H9 (cell line): ENCODE data around the gene FSD1. TPM values are rescaled to one million over a fixed set of nuclear protein-coding genes. Genes with fewer than 3 reads are reported as not detected.

Experiments
- DNase-seq: peaks from one replicate; pipeline ENCODE4 v3.0.0-alpha.2; 2017
- H2AFZ ChIP-seq: one replicate; pipeline ENCODE4 v1.6.1; 2013; ENCODE audit warnings: mild to moderate bottlenecking, low read length, control low read depth, moderate library complexity
- H2AK5ac ChIP-seq: 2 replicates; pipeline ENCODE4 v1.6.1; 2013; ENCODE audit warnings: low read length, control low read depth, mixed read lengths; ENCODE audit not compliant: insufficient read length
- H2BK120ac ChIP-seq: one replicate; pipeline ENCODE4 v1.6.1; 2013; ENCODE audit warnings: low read depth, mild to moderate bottlenecking, low read length, control low read depth, inconsistent platforms; ENCODE audit not compliant: poor library complexity, severe bottlenecking
- H2BK12ac ChIP-seq: 2 replicates; pipeline ENCODE4 v1.6.1; 2013; ENCODE audit warnings: low read length, control low read depth, mixed read lengths, low read depth; ENCODE audit not compliant: insufficient read length
- H2BK15ac ChIP-seq: 2 replicates; pipeline ENCODE4 v1.6.1; 2013; ENCODE audit warnings: low read depth, low read length, control low read depth
- H2BK20ac ChIP-seq: one replicate; pipeline ENCODE4 v1.6.1; 2013; ENCODE audit warnings: low read depth, mild to moderate bottlenecking, low read length, control low read depth, inconsistent platforms; ENCODE audit not compliant: poor library complexity, severe bottlenecking
- H2BK5ac ChIP-seq: 2 replicates; pipeline ENCODE4 v1.6.1; 2013; ENCODE audit warnings: low read length, control low read depth, mixed read lengths; ENCODE audit not compliant: insufficient read length
- H3K14ac ChIP-seq: 2 replicates; pipeline ENCODE4 v1.6.1; 2013; ENCODE audit warnings: low read length, control low read depth; ENCODE audit not compliant: insufficient read depth
- H3K18ac ChIP-seq: 2 replicates; pipeline ENCODE4 v1.6.1; 2013; ENCODE audit warnings: low read depth, mild to moderate bottlenecking, mixed read lengths, low read length, control low read depth; ENCODE audit not compliant: insufficient read length
- H3K23ac ChIP-seq: 2 replicates; pipeline ENCODE4 v1.6.1; 2013; ENCODE audit warnings: low read length, control low read depth, mixed read lengths, low read depth; ENCODE audit not compliant: insufficient read length
- H3K23me2 ChIP-seq: 2 replicates; pipeline ENCODE4 v1.6.1; 2013; ENCODE audit warnings: low read depth, mild to moderate bottlenecking, mixed read lengths, low read length, control low read depth; ENCODE audit not compliant: insufficient read length, poor library complexity, severe bottlenecking
- H3K27ac ChIP-seq: 2 replicates; pipeline ENCODE4 v1.5.1; 2013; ENCODE audit warnings: low read length, control low read depth, mixed read lengths, low read depth; ENCODE audit not compliant: insufficient read length
- H3K27me3 ChIP-seq: 2 replicates; pipeline ENCODE4 v1.6.1; 2013; ENCODE audit warnings: low read length, control low read depth, inconsistent platforms; ENCODE audit not compliant: insufficient read depth
- H3K4ac ChIP-seq: 2 replicates; pipeline ENCODE4 v1.6.1; 2013; ENCODE audit warnings: low read depth, mild to moderate bottlenecking, control low read depth, inconsistent platforms, low read length, moderate library complexity
- H3K4me1 ChIP-seq: 2 replicates; pipeline ENCODE4 v1.6.1; 2013; ENCODE audit warnings: low read length, control low read depth, inconsistent platforms; ENCODE audit not compliant: insufficient read depth
- H3K4me2 ChIP-seq: 2 replicates; pipeline ENCODE4 v1.6.1; 2013; ENCODE audit warnings: low read length, control low read depth, mixed read lengths; ENCODE audit not compliant: insufficient read length, insufficient read depth
- H3K56ac ChIP-seq: 2 replicates; pipeline ENCODE4 v1.6.1; 2013; ENCODE audit warnings: low read depth, mild to moderate bottlenecking, mixed read lengths, low read length, control low read depth; ENCODE audit not compliant: insufficient read length
- H3K79me1 ChIP-seq: 2 replicates; pipeline ENCODE4 v1.6.1; 2013; ENCODE audit warnings: low read depth, mild to moderate bottlenecking, moderate library complexity, low read length, control low read depth, inconsistent platforms; ENCODE audit not compliant: insufficient read depth, poor library complexity, severe bottlenecking
- H3K79me2 ChIP-seq: 2 replicates; pipeline ENCODE4 v1.6.1; 2013; ENCODE audit warnings: low read length, control low read depth, inconsistent platforms; ENCODE audit not compliant: insufficient read depth
- H3K9ac ChIP-seq: 2 replicates; pipeline ENCODE4 v1.6.1; 2013; ENCODE audit warnings: low read length, control low read depth, mixed read lengths; ENCODE audit not compliant: insufficient read length; ENCODE audit errors: extremely low read depth
- H3K9me3 ChIP-seq: one replicate; pipeline ENCODE4 v1.6.1; 2013; ENCODE audit warnings: low read depth, low read length, inconsistent platforms; ENCODE audit not compliant: control insufficient read depth
- H3T11ph ChIP-seq: one replicate; pipeline ENCODE4 v1.6.1; 2013; ENCODE audit warnings: mild to moderate bottlenecking, low read length, control low read depth, inconsistent platforms
- H4K20me1 ChIP-seq: one replicate; pipeline ENCODE4 v1.6.1; 2013; ENCODE audit not compliant: control insufficient read depth, insufficient read length, insufficient read depth
- H4K5ac ChIP-seq: 2 replicates; pipeline ENCODE4 v1.6.1; 2013; ENCODE audit warnings: low read depth, mild to moderate bottlenecking, mixed read lengths, low read length, control low read depth; ENCODE audit not compliant: insufficient read length
- H4K8ac ChIP-seq: replicated peaks from 2 replicates; pipeline ENCODE4 v1.6.1; 2013; ENCODE audit warnings: low read length, control low read depth, mixed read lengths, low read depth; ENCODE audit not compliant: insufficient read length
- H4K91ac ChIP-seq: 2 replicates; pipeline ENCODE4 v1.6.1; 2013; ENCODE audit warnings: low read depth, mild to moderate bottlenecking, moderate library complexity, mixed read lengths, low read length, control low read depth; ENCODE audit not compliant: insufficient read length
- H3K27ac Mint-ChIP-seq, 3 experiments: 2 replicates in 2 of 3; 3 replicates in 1 of 3; pipeline ENCODE4 v1.8.0; 2020 to 2021; ENCODE audit warnings: mixed read lengths in 3 of 3, mild to moderate bottlenecking in 1 of 3, moderate library complexity in 1 of 3
- H3K27me3 Mint-ChIP-seq: 2 replicates; pipeline ENCODE4 v1.8.0; 2021; ENCODE audit warnings: low read depth, mild to moderate bottlenecking, moderate library complexity, mixed read lengths
- H3K36me3 Mint-ChIP-seq, 3 experiments: 2 replicates in 2 of 3; 3 replicates in 1 of 3; pipeline ENCODE4 v1.8.0; 2020 to 2021; ENCODE audit warnings: low read depth in 3 of 3, mixed read lengths in 3 of 3; ENCODE audit not compliant: insufficient read depth in 1 of 3
- H3K4me1 Mint-ChIP-seq, 2 experiments: 2 replicates each; pipeline ENCODE4 v1.8.0; 2020; ENCODE audit warnings: mixed read lengths in 2 of 2
- H3K4me3 Mint-ChIP-seq, 2 experiments: 2 replicates in 1 of 2; 3 replicates in 1 of 2; pipeline ENCODE4 v1.8.0; 2020 to 2021; ENCODE audit warnings: mild to moderate bottlenecking in 2 of 2, mixed read lengths in 2 of 2, moderate library complexity in 1 of 2
- H3K9me3 Mint-ChIP-seq, 2 experiments: 2 replicates in 1 of 2; 3 replicates in 1 of 2; pipeline ENCODE4 v1.8.0; 2020; ENCODE audit warnings: mild to moderate bottlenecking in 2 of 2, mixed read lengths in 2 of 2, moderate library complexity in 1 of 2
- CTCF ChIP-seq: fragments of 200-600 bp; sonication (generic); conservative IDR thresholded peaks from 3 replicates; pipeline ENCODE4 v1.8.0; 2021; ENCODE audit warnings: antibody characterized with exemption, mild to moderate bottlenecking
- WGBS: extraction: QIAGEN DNeasy Blood & Tissue Kit; methylation state at CpG from one replicate; pipeline ENCODE4 v1.1.7; 2013; ENCODE audit warnings: missing lambda C conversion rate, low lambda C conversion rate, mixed read lengths; ENCODE audit not compliant: insufficient read length; ENCODE audit errors: extremely low coverage; 5-methylcytosine and 5-hydroxymethylcytosine counted together
- total RNA-seq: library from RNA; stranded (reverse); gene quantifications from 2 replicates; pipeline ENCODE4 v1.2.1, GENCODE V29; 2021

Gene FSD1
- total RNA-seq, 1 experiment from 2014 or later = 53.6 TPM

GRCh38 chr19:4310247-4311121 lies 6.1 kb downstream of the FSD1 start:
- Histone ChIP-seq H4K91ac (no peak overlapping the region), H3K23ac (no peak overlapping the region), H3K4me1 (no peaks in the 10 kb centered on the region), H3K18ac (no peak overlapping the region), H3K14ac (no peak overlapping the region), H2BK5ac (no peak overlapping the region), H3K9ac (no peak overlapping the region), H3K4ac (no peak overlapping the region), H2AK5ac (no peak overlapping the region), H2BK120ac (no peak overlapping the region), H3K27ac (no peak overlapping the region), H2BK20ac (no peak overlapping the region), H3K4me2 (no peak overlapping the region), H2BK15ac (no peak overlapping the region), H2AFZ (no peak overlapping the region), H3K56ac (no peak overlapping the region), H3K23me2 (peaks cover 4% of the 10 kb centered on the region), H3K27me3 (no peaks in the 10 kb centered on the region), H3K9me3 (no peaks in the 10 kb centered on the region), H4K20me1 (no peaks in the 10 kb centered on the region), H3K79me1 (no peaks in the 10 kb centered on the region), H2BK12ac (no peak overlapping the region), H3T11ph (no peak overlapping the region), H3K79me2 (no peaks in the 10 kb centered on the region), H4K8ac (no peak overlapping the region), H4K5ac (no peak overlapping the region)
- peaks cover 31 to 76% (median 71%) of the 10 kb centered on the region in 3 experiments for H3K36me3 Mint-ChIP-seq
- DNase-seq = peak; percentile 71
- peaks cover 1% of the 10 kb centered on the region; the same call in 1 of the 2 replicates for H3K27me3 Mint-ChIP-seq
- no peaks in the 10 kb centered on the region for H3K4me1 Mint-ChIP-seq
- no peak overlapping the region for H3K4me3 Mint-ChIP-seq
- TF ChIP-seq CTCF = no peak
- no CpG with 5 or more reads among the region's 22 CpGs for WGBS
- H3K27ac Mint-ChIP-seq = 0 out of 7 replicates have a peak overlapping the region, but pooled peaks of 1 of the 3 experiments have one; percentile 58
- no peaks in the 10 kb centered on the region; a peak in 1 of 5 replicates for H3K9me3 Mint-ChIP-seq
